ENCODE results near the gene ZNF648.
"Not testable (repeated sequence)": the region's sequence is repeated elsewhere in the genome, so short reads cannot be mapped to it uniquely, and the experiment has no call there.

The ZNF648 gene

DNA sequence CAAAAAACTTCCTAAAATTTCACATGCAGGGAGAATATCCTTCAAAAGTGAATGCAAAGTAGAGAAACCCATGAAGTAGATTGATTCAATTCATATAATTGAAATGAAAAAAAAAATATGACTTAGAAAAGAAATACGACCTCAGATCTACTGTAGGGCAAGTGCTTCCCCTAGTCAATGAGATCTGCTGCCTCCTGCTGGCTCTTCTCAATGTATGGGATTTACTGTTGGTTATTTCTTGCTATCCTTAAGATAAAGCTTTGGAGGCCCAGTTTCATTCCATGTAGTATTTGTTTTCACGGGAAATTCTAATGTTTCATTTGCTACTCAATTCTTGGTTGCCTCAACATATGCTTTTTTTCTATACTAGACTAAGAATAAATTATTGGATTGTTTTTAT is 46.2 kb downstream of the ZNF648 start:
- DNase-seq = no peak

DNA sequence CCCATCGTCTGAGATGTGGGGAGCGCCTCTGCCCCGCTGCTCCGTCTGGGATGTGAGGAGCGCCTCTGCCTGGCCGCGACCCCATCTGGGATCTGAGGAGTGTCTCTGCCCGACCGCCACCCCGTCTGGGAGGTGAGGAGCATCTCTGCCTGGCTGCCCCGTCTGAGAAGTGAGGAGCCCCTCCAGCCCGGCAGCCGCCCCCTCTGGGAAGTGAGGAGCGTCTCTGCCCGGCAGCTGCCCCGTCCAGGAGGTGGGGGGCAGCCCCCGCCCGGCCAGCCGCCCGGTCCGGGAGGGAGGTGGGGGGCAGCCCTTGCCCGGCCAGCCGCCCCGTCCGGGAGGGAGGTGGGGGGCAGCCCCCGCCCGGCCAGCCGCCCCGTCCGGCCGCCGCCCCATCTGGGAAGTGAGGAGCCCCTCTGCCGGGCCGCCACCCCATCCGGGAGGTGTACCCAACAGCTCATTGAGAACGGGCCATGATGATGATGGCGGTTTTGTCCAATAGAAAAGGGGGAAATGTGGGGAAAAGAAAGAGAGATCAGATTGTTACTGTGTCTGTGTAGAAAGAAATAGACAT is 50.6 kb downstream of the ZNF648 start:
- not testable (repeated sequence) for DNase-seq

DNA sequence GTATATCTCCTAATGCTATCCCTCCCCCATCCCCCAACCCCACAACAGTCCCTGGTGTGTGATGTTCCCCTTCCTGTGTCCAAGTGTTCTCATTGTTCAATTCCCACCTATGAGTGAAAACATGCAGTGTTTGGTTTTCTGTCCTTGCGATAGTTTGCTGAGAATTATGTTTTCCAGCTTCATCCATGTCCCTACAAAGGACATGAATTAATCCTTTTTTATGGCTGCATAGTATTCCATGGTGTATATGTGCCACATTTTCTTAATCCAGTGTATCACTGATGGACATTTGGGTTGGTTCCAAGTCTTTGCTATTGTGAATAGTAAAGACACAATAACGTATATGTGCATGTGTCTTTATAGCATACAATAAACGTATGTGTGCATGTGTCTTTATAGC is 56.1 kb downstream of the ZNF648 start:
- DNase-seq = not testable (repeated sequence)

DNA sequence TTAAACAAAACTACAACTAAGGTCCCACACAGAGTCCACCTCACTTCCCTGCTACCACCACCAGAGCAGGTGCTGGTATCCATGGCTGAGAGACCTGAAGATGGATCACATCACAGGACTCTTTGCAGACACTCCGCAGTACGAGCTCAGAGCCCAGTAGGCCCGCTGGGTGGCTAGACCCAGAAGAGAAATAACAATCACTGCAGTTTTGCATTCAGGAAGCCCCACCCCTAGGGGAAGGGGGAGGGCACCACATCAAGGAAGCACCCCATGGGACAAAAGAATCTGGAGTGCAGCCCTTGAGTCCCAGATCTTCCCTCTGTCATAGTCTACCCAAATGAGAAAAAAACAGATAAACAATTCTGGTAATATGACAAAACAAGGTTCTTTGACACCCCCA is 56.9 kb downstream of the ZNF648 start:
- DNase-seq = no peak

Data from stimulated activated CD4-positive, alpha-beta T cell treated with anti-CD3 and anti-CD28 coated beads, Interleukin-15, amount 100 ng/mL, for 24 hours (primary cell).